Small intestine (tissue), 7 donors: ENCODE data around the gene SYTL2. TPM values are rescaled to one million over a fixed set of nuclear protein-coding genes. Genes with fewer than 3 reads are reported as not detected.
A peak's percentile ranks its signal among the peaks of the same experiment; 100 is the strongest.

ENCODE experiments used
- DNase-seq, 2 donors: peaks; one replicate each; pipeline versions ENCODE4 v3.0.0 to v3.0.0-alpha.2; 2013
- FAIRE-seq: peaks from 2 replicates; lab custom pipeline; 2012; peaks lifted over from hg19 to GRCh38; lab: Jason Lieb, UNC
- H3K27ac ChIP-seq, 3 donors: one replicate each; pipeline ENCODE4 v1.5.1; 2013; ENCODE audit warnings: low read length in 2 of 3, mild to moderate bottlenecking in 2 of 3, control low read depth in 1 of 3, inconsistent platforms in 1 of 3, low read depth in 1 of 3, moderate library complexity in 1 of 3
- H3K27me3 ChIP-seq, 3 donors: one replicate each; pipeline ENCODE4 v1.6.1; 2013; ENCODE audit warnings: low read length in 3 of 3, inconsistent platforms in 1 of 3; ENCODE audit not compliant: control insufficient read depth in 3 of 3, insufficient read depth in 3 of 3
- H3K36me3 ChIP-seq, 3 donors: one replicate each; pipeline ENCODE4 v1.6.1; 2013; ENCODE audit warnings: low read length in 3 of 3, inconsistent platforms in 1 of 3, low read depth in 1 of 3, mild to moderate bottlenecking in 1 of 3, moderate library complexity in 1 of 3; ENCODE audit not compliant: control insufficient read depth in 3 of 3, insufficient read depth in 2 of 3
- H3K4me1 ChIP-seq, 3 donors: one replicate each; pipeline ENCODE4 v1.6.1; 2013; ENCODE audit warnings: low read length in 2 of 3, inconsistent platforms in 1 of 3, low read depth in 1 of 3, mild to moderate bottlenecking in 1 of 3, moderate library complexity in 1 of 3; ENCODE audit not compliant: control insufficient read depth in 3 of 3, insufficient read depth in 2 of 3
- H3K4me3 ChIP-seq, 3 donors: one replicate each; pipeline ENCODE4 v1.5.1; 2013; ENCODE audit warnings: low read length in 3 of 3, control low read depth in 1 of 3, inconsistent platforms in 1 of 3, low read depth in 1 of 3, mild to moderate bottlenecking in 1 of 3, moderate library complexity in 1 of 3
- H3K9me3 ChIP-seq, 2 donors: one replicate each; pipeline ENCODE4 v1.6.1; 2013; ENCODE audit warnings: low read depth in 1 of 2, low read length in 1 of 2; ENCODE audit not compliant: control insufficient read depth in 2 of 2, insufficient read depth in 1 of 2
- WGBS, 3 donors: extraction: QIAGEN DNeasy Blood & Tissue Kit; methylation state at CpG; one replicate each; pipeline ENCODE4 v1.1.7; 2013; 5-methylcytosine and 5-hydroxymethylcytosine counted together
- polyA plus RNA-seq, 4 donors: library from polyadenylated mRNA; stranded (reverse) in 3 of 4; unstranded in 1 of 4; fragments of 200-250 nt in 3 of 4; fragments of 120-200 nt in 1 of 4; gene quantifications; one replicate each; pipeline versions ENCODE4 v1.2.1 to v1.2.3, GENCODE V29; 2013
- donor health status: healthy with polysubstance abuse.
- donor health status: control.
- donor health status: control.
- donor health status: Bipolar disorder and iron deficiency.
- donor health status: healthy.

The SYTL2 gene
- polyA plus RNA-seq, 4 donors: 12.9 to 60.1 (median 16.0) TPM

DNA sequence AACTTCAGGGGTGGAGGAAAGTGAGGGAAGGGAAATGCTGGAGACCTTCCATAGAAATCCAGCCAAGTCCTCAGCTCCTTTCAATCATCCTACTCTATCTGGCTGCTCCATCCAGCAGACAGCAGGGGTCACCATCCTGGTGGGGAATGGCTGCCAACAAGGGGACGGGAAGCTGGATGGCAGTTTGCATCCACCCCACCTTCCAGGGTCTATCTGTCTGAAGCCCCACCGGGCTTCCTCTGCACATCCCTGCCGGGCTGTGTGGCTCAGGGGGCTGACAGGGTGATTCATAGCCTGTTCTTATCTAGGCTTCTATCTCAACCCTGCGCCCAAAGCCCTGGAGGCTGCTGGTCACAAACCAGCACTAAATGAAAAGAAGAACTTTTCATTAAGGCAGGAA lies 1.1 kb downstream of the SYTL2 start:
- Histone ChIP-seq H3K9me3 (no peaks in the 10 kb centered on the region), H3K36me3 (no peaks in the 10 kb centered on the region), H3K4me3 (peak overlapping the region; percentile 62 to 69 (median 68)), H3K4me1 (peaks cover 5 to 36% (median 6%) of the 10 kb centered on the region in 3 donors), H3K27me3 (no peaks in the 10 kb centered on the region), H3K27ac (peak overlapping the region in 1 of 3 donors; percentile 69)
- WGBS, 3 donors: 7 to 13% (median 12%) methylated on average over 4 of the region's 4 CpGs
- FAIRE-seq (no peak), DNase-seq (peak in 1 of 2 donors; percentile 36)

DNA sequence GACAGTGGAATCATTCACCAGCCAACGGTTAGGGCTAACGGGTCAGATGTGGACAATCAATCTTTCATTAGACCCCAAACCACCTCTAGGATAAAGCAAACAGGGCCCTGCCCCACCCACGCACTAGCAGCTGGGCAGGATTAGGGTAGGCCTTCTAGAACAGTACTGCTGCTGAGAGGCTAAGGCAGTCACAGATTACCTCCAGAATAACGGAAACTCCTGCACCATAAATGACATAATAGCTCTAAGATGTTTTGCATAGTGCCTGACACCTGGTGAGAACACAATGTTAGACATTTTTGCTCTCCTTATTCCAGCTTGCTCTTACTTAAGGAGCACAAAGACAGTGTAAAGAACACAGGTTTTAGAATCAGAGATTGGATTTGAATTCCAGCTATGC lies 1.8 kb downstream of the SYTL2 start:
- 39 to 51% (median 47%) methylated on average over 4 of the region's 4 CpGs for WGBS, 3 donors
- Histone ChIP-seq H3K4me1 (peaks cover 5 to 30% (median 6%) of the 10 kb centered on the region in 3 donors), H3K36me3 (no peaks in the 10 kb centered on the region), H3K9me3 (no peaks in the 10 kb centered on the region), H3K4me3 (peak overlapping the region in 1 of 3 donors; percentile 62), H3K27me3 (no peaks in the 10 kb centered on the region), H3K27ac (no peak overlapping the region)
- no peak for FAIRE-seq
- DNase-seq: no peak

DNA sequence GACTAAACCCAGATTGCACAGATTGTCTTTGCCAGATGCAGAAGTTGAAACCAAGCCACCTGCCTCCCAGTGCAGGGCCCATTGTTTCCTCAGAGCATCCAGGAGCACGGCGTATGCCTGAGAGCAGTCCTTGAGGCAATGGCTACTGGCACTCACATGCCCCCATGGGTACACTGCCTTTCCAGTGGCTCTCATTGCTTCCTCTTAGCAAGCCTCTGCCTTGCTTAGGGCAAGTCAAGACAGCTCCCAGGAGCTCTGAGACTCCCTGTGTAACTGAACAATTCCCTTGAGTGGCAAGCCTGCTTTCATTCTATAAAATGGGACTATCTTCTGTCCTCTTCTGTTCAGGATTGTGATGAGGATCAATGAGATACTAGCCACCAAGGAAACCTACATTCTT lies 4.1 kb downstream of the SYTL2 start:
- H3K27ac ChIP-seq: no peak overlapping the region
- no peaks in the 10 kb centered on the region for H3K27me3 ChIP-seq
- H3K9me3 ChIP-seq: no peaks in the 10 kb centered on the region
- H3K4me1 ChIP-seq: peaks cover 4 to 20% (median 5%) of the 10 kb centered on the region in 3 donors
- H3K4me3 ChIP-seq: no peak overlapping the region
- H3K36me3 ChIP-seq: no peaks in the 10 kb centered on the region
- 77 to 88% (median 81%) methylated on average over 2 of the region's 2 CpGs for WGBS, 3 donors
- DNase-seq: no peak
- no peak for FAIRE-seq

DNA sequence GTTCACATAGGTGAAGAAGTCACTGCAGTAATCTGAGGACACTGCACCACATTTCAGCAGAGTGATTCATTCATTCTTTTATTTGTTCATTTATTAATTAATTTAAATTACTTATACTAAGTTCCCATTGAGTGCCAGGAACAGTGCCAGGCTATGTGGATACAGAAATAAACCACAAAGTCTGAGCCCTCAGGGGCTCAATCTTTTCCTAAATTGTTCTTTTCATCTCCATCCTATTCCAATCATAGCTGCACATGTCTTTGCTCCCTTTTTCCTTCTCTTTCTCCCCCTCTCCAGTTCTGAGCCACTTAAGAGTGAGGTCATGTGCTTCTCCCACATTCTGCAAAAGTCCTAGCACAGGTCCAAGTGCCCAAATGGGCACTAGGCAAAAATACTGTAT lies 4.9 kb downstream of the SYTL2 start:
- no peak overlapping the region for H3K27ac ChIP-seq
- H3K27me3 ChIP-seq: no peaks in the 10 kb centered on the region
- no peak overlapping the region for H3K4me3 ChIP-seq
- H3K4me1 ChIP-seq: peaks cover 4 to 14% (median 5%) of the 10 kb centered on the region in 3 donors
- H3K9me3 ChIP-seq: no peaks in the 10 kb centered on the region
- FAIRE-seq (no peak), DNase-seq (no peak)
- H3K36me3 ChIP-seq: no peaks in the 10 kb centered on the region

DNA sequence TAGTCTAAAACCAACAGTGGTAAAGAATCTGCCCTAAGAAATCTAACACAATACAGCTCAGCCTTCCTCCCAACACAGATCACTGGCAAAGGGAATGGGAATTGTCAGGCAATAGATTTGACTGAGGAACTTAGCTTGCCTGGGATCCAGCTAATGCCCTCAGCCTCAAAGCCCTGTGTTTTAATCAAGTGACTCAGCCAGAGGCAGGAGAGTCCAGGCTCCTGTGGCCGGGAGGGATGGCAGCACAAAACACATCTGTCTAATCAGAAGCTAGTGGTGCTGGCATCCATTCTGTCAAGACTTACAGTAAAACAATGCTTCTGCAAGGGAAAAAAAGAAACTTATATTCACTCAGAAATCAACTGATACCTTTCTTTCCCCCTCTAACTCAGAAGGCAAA lies 5.6 kb downstream of the SYTL2 start:
- DNase-seq (no peak), FAIRE-seq (no peak)
- peaks cover 9 to 12% (median 10%) of the 10 kb centered on the region in 3 donors for H3K4me1 ChIP-seq
- H3K27ac ChIP-seq: no peak overlapping the region
- no peaks in the 10 kb centered on the region for H3K36me3 ChIP-seq
- 64 to 68% (median 65%) methylated on average over 1 of the region's 1 CpG for WGBS, 3 donors
- no peak overlapping the region for H3K4me3 ChIP-seq
- H3K27me3 ChIP-seq: no peaks in the 10 kb centered on the region
- no peaks in the 10 kb centered on the region for H3K9me3 ChIP-seq

DNA sequence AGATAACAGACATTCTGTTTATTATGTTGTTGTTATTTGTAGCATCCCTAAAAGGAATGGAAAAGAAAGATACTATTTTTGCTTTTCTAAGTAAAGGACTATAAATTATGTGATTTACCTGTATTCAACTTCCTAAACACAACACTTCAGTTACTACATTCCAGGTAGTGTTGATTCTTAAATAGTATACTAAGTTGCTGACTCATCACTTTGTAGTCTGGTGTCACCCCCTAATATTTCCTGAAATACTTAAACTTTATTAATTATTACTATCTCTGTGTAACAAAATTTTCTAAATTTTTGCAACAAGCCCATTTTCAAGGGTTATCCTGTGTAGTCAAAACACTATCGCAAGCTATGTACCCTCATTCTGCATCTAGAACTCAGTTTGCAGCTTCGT lies 7.0 kb downstream of the SYTL2 start:
- FAIRE-seq (no peak), DNase-seq (no peak)
- no peak overlapping the region for H3K27ac ChIP-seq
- H3K4me1 ChIP-seq: peaks cover 7 to 16% (median 9%) of the 10 kb centered on the region in 3 donors
- H3K9me3 ChIP-seq: no peaks in the 10 kb centered on the region
- H3K36me3 ChIP-seq: no peaks in the 10 kb centered on the region
- 92 to 100% (median 98%) methylated on average over 2 of the region's 2 CpGs for WGBS, 3 donors
- no peak overlapping the region for H3K4me3 ChIP-seq
- no peaks in the 10 kb centered on the region for H3K27me3 ChIP-seq

DNA sequence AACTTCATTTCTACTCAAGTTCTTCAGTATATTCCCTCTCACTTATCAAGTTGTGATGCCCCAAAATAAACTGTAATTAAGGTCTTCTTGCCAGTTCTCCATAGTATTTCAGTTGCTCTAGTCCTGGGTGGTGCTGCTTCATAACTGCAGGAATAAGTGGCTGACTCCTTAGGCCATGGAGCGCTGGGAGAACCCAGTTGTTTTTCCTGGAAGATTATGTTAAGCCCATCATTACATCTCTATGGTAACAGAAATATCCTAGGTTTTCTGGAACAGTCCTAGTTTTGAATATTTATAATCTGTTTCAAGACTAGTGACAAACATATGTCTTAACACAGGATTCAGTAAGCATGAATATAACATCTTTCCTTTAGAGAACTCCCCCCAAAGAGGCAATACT lies 7.6 kb downstream of the SYTL2 start:
- no peaks in the 10 kb centered on the region for H3K9me3 ChIP-seq
- WGBS, 3 donors: 83 to 93% (median 85%) methylated on average over 1 of the region's 1 CpG
- peaks cover 10 to 16% (median 12%) of the 10 kb centered on the region in 3 donors for H3K4me1 ChIP-seq
- no peaks in the 10 kb centered on the region for H3K36me3 ChIP-seq
- no peak overlapping the region for H3K4me3 ChIP-seq
- FAIRE-seq (no peak), DNase-seq (no peak)
- H3K27ac ChIP-seq: no peak overlapping the region
- H3K27me3 ChIP-seq: no peaks in the 10 kb centered on the region

DNA sequence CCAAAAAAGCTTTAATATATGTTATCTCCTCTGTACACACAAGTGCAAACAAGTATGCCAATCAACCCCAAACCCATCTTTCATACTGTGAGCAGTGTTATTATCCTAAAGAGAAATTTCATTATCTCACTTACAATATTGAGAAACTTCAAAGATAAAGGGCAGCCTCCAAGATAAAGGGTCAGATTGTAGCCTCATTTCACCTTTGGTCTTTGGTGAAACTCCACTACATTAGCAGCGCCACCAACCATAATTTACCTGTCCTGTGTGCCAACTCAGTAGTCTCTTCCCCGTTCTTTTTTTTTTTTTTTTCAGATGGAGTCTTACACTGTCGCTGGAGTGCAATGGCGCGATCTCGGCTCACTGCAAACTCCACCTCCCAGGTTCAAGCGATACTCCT lies 9.4 kb downstream of the SYTL2 start:
- Histone ChIP-seq H3K4me1 (peaks cover 10 to 16% (median 12%) of the 10 kb centered on the region in 3 donors), H3K27me3 (no peaks in the 10 kb centered on the region), H3K36me3 (no peaks in the 10 kb centered on the region), H3K4me3 (no peak overlapping the region), H3K9me3 (no peaks in the 10 kb centered on the region), H3K27ac (no peak overlapping the region)
- DNase-seq: peak in 1 of 2 donors; percentile 56
- no peak for FAIRE-seq
- 64 to 85% (median 75%) methylated on average over 7 of the region's 7 CpGs for WGBS, 3 donors
